Right forelimb (tissue), 1 donor: ENCODE measurements around the gene NR2C1.

Experiments
- DNase-seq: peaks from one replicate; pipeline ENCODE4 v3.0.0-alpha.2; 2018

The NR2C1 gene

GRCh38 chr12:95083471-95083870 is 10.1 kb upstream of the NR2C1 start:
- no peak for DNase-seq

GRCh38 chr12:95077341-95077740 is 3.9 kb upstream of the NR2C1 start:
- no peak for DNase-seq

- DNase-seq, result no peak
Measured at GRCh38 chr12:95074766-95075165, 1.3 kb upstream of the NR2C1 start.

- no peak for DNase-seq
Measured at GRCh38 chr12:95073698-95074520, 491 bp upstream of the NR2C1 start.

GRCh38 chr12:95070378-95070777 is 3.0 kb downstream of the NR2C1 start:
- no peak for DNase-seq

- no peak for DNase-seq
Measured at GRCh38 chr12:95066091-95066855, 7.1 kb downstream of the NR2C1 start.

GRCh38 chr12:95060951-95061350 is 12.5 kb downstream of the NR2C1 start:
- DNase-seq, result no peak

- DNase-seq, result no peak
Measured at GRCh38 chr12:95059984-95060383, 13.4 kb downstream of the NR2C1 start.

- DNase-seq, result no peak
Measured at GRCh38 chr12:95057424-95057823, 16.0 kb downstream of the NR2C1 start.

GRCh38 chr12:95055057-95055456 is 18.4 kb downstream of the NR2C1 start:
- no peak for DNase-seq

- DNase-seq, result no peak
Measured at GRCh38 chr12:95054206-95054605, 19.2 kb downstream of the NR2C1 start.

- DNase-seq, result no peak
Measured at GRCh38 chr12:95051241-95051640, 22.2 kb downstream of the NR2C1 start.

GRCh38 chr12:95037906-95038305 is 35.5 kb downstream of the NR2C1 start:
- DNase-seq, result no peak

GRCh38 chr12:95034750-95035149 is 38.7 kb downstream of the NR2C1 start:
- no peak for DNase-seq

- no peak for DNase-seq
Measured at GRCh38 chr12:95022477-95022876, 50.9 kb downstream of the NR2C1 start.

GRCh38 chr12:95017482-95017881 is 55.9 kb downstream of the NR2C1 start:
- no peak for DNase-seq

- DNase-seq, result no peak
Measured at GRCh38 chr12:95016120-95016519, 57.3 kb downstream of the NR2C1 start.

- no peak for DNase-seq
Measured at GRCh38 chr12:95014554-95014953, 58.9 kb downstream of the NR2C1 start.

GRCh38 chr12:95006206-95006605 is 67.2 kb downstream of the NR2C1 start:
- no peak for DNase-seq

- no peak for DNase-seq
Measured at GRCh38 chr12:95004610-95005009, 68.8 kb downstream of the NR2C1 start.

- no peak for DNase-seq
Measured at GRCh38 chr12:95003921-95004272, 69.5 kb downstream of the NR2C1 start.

- DNase-seq, result peak; percentile 97
Measured at GRCh38 chr12:95003213-95003920, 70.1 kb downstream of the NR2C1 start, which contains the start of gene NDUFA12. NDUFA12 (minus strand) TSS chr12:95003697; CDS start chr12:95003680, 17 bp downstream.

GRCh38 chr12:95002754-95003153 is 70.7 kb downstream of the NR2C1 start:
- DNase-seq, result no peak

GRCh38 chr12:94998326-94998725 is 75.1 kb downstream of the NR2C1 start:
- DNase-seq, result no peak
